WTC11 (cell line): Measurements from ENCODE around the gene EPHB3. TPM values are rescaled to one million over a fixed set of nuclear protein-coding genes. Genes with fewer than 3 reads are reported as not detected.
A peak's percentile ranks its signal among the peaks of the same experiment; 100 is the strongest.

Source experiments
- ATAC-seq: fragments of 200-7000 bp; cut with Tn5 transposase; 2 replicates; pipeline ENCODE4 v1.10.0; 2021; ENCODE audit warnings: mild to moderate bottlenecking, moderate library complexity
- CTCF ChIA-PET: fragments of 300-600 bp; sonication (Branson Sonifier 250); formaldehyde crosslinking; loops from one replicate; lab custom pipeline; 2021; ENCODE audit warnings: antibody characterized with exemption; lab: Charles Lee
- POLR2A ChIA-PET: fragments of 350-600 bp; sonication (Branson Sonifier 250); formaldehyde crosslinking; loops from one replicate; lab custom pipeline; 2021; ENCODE audit warnings: antibody characterized with exemption; lab: Charles Lee
- DNase-seq: peaks from one replicate; pipeline ENCODE4 v3.0.0; 2021; ENCODE audit warnings: low spot score
- H3K27ac Mint-ChIP-seq: 2 replicates; pipeline ENCODE4 v1.8.0; 2021; ENCODE audit warnings: mixed read lengths
- H3K27me3 Mint-ChIP-seq: 2 replicates; pipeline ENCODE4 v1.8.0; 2021; ENCODE audit warnings: low read depth, mild to moderate bottlenecking, moderate library complexity, mixed read lengths
- H3K36me3 Mint-ChIP-seq: 2 replicates; pipeline ENCODE4 v1.8.0; 2021; ENCODE audit warnings: mixed read lengths
- H3K4me1 Mint-ChIP-seq: 2 replicates; pipeline ENCODE4 v1.8.0; 2022; ENCODE audit warnings: mixed read lengths
- H3K4me3 Mint-ChIP-seq: 2 replicates; pipeline ENCODE4 v1.8.0; 2021; ENCODE audit warnings: mild to moderate bottlenecking, moderate library complexity, mixed read lengths
- H3K9me3 Mint-ChIP-seq: 2 replicates; pipeline ENCODE4 v1.8.0; 2021; ENCODE audit warnings: mixed read lengths
- ELF4 ChIP-seq: sonication (generic); formaldehyde crosslinking; IDR thresholded peaks from 2 replicates; pipeline ENCODE4 v1.8.1; 2022; ENCODE audit warnings: low read depth, mild to moderate bottlenecking, moderate library complexity, missing genetic modification reagents
- ERG ChIP-seq: fragments of 250-450 bp; sonication (Bioruptor Pico); IDR thresholded peaks from 2 replicates; pipeline ENCODE4 v1.8.0; 2021; ENCODE audit warnings: mild to moderate bottlenecking
- ETV6 ChIP-seq: sonication (generic); formaldehyde crosslinking; IDR thresholded peaks from 2 replicates; pipeline ENCODE4 v1.8.1; 2022; ENCODE audit warnings: mild to moderate bottlenecking, missing genetic modification reagents
- FOXP1 ChIP-seq: sonication (generic); formaldehyde crosslinking; IDR thresholded peaks from 2 replicates; pipeline ENCODE4 v1.8.0; 2022; ENCODE audit warnings: missing genetic modification reagents, mild to moderate bottlenecking, moderate library complexity, borderline replicate concordance
- GABPB1 ChIP-seq: sonication (generic); formaldehyde crosslinking; IDR thresholded peaks from 2 replicates; pipeline ENCODE4 v1.8.1; 2023; ENCODE audit warnings: mild to moderate bottlenecking, missing genetic modification reagents
- HMGXB4 ChIP-seq: sonication (generic); formaldehyde crosslinking; IDR thresholded peaks from 2 replicates; pipeline ENCODE4 v1.8.1; 2023; ENCODE audit warnings: mild to moderate bottlenecking, moderate library complexity, missing genetic modification reagents
- IRF1 ChIP-seq: sonication (generic); formaldehyde crosslinking; IDR thresholded peaks from 2 replicates; pipeline ENCODE4 v1.8.0; 2023; ENCODE audit warnings: missing genetic modification reagents
- NR2C2 ChIP-seq: sonication (generic); formaldehyde crosslinking; IDR thresholded peaks from 2 replicates; pipeline ENCODE4 v1.8.0; 2022; ENCODE audit warnings: mild to moderate bottlenecking, missing genetic modification reagents
- OVOL2 ChIP-seq: fragments of 250-450 bp; sonication (Bioruptor Pico); IDR thresholded peaks from 2 replicates; pipeline ENCODE4 v1.9.0; 2021; ENCODE audit warnings: mild to moderate bottlenecking, borderline replicate concordance
- PREB ChIP-seq: sonication (generic); formaldehyde crosslinking; IDR thresholded peaks from 2 replicates; pipeline ENCODE4 v1.8.1; 2022; ENCODE audit warnings: mild to moderate bottlenecking, missing genetic modification reagents, moderate library complexity, borderline replicate concordance
- SP1 ChIP-seq: sonication (generic); formaldehyde crosslinking; conservative IDR thresholded peaks from 2 replicates; pipeline ENCODE4 v1.8.1; 2022; ENCODE audit warnings: missing genetic modification reagents
- TEAD1 ChIP-seq: sonication (generic); formaldehyde crosslinking; IDR thresholded peaks from 2 replicates; pipeline ENCODE4 v1.8.0; 2022; ENCODE audit warnings: mild to moderate bottlenecking, missing genetic modification reagents
- TP53 ChIP-seq: sonication (generic); formaldehyde crosslinking; IDR thresholded peaks from 2 replicates; pipeline ENCODE4 v1.8.1; 2023; ENCODE audit warnings: mild to moderate bottlenecking, missing genetic modification reagents
- ZBTB43 ChIP-seq: sonication (generic); formaldehyde crosslinking; IDR thresholded peaks from 2 replicates; pipeline ENCODE4 v1.8.1; 2023; ENCODE audit warnings: mild to moderate bottlenecking, missing genetic modification reagents
- ZNF232 ChIP-seq: sonication (generic); formaldehyde crosslinking; IDR thresholded peaks from 2 replicates; pipeline ENCODE4 v1.8.0; 2022; ENCODE audit warnings: mild to moderate bottlenecking, missing genetic modification reagents
- ZNF317 ChIP-seq: sonication (generic); formaldehyde crosslinking; IDR thresholded peaks from 2 replicates; pipeline ENCODE4 v1.8.1; 2023; ENCODE audit warnings: low read depth, mild to moderate bottlenecking, moderate library complexity, missing genetic modification reagents, borderline replicate concordance
- ZNF671 ChIP-seq: fragments of 250-450 bp; sonication (Bioruptor Pico); IDR thresholded peaks from 2 replicates; pipeline ENCODE4 v1.8.0; 2021; ENCODE audit warnings: mild to moderate bottlenecking
- total RNA-seq: library from RNA; stranded (reverse); gene quantifications from 3 replicates; pipeline ENCODE4 v1.2.3, GENCODE V29; 2021
- TF ChIP-seq, protein P1 (sequence below): fragments of 250-450 bp; sonication (Bioruptor Pico); IDR thresholded peaks from 2 replicates; pipeline ENCODE4 v1.9.0; 2021; ENCODE audit warnings: mild to moderate bottlenecking
- TF ChIP-seq, protein P2 (sequence below): fragments of 250-450 bp; sonication (Bioruptor Pico); IDR thresholded peaks from 2 replicates; pipeline ENCODE4 v1.9.0; 2021; ENCODE audit warnings: mild to moderate bottlenecking, borderline replicate concordance
- TF ChIP-seq, protein P3 (sequence below): sonication (generic); formaldehyde crosslinking; IDR thresholded peaks from 2 replicates; pipeline ENCODE4 v1.8.1; 2022; ENCODE audit warnings: low read depth, mild to moderate bottlenecking, moderate library complexity, missing genetic modification reagents, borderline replicate concordance

EPHB3 gene
- total RNA-seq, 1 experiment from 2014 or later = 11.4 TPM

GRCh38 chr3:184524981-184525336 lies 36.6 kb upstream of the EPHB3 start (continued):
- TF ChIP-seq, protein P1, sequence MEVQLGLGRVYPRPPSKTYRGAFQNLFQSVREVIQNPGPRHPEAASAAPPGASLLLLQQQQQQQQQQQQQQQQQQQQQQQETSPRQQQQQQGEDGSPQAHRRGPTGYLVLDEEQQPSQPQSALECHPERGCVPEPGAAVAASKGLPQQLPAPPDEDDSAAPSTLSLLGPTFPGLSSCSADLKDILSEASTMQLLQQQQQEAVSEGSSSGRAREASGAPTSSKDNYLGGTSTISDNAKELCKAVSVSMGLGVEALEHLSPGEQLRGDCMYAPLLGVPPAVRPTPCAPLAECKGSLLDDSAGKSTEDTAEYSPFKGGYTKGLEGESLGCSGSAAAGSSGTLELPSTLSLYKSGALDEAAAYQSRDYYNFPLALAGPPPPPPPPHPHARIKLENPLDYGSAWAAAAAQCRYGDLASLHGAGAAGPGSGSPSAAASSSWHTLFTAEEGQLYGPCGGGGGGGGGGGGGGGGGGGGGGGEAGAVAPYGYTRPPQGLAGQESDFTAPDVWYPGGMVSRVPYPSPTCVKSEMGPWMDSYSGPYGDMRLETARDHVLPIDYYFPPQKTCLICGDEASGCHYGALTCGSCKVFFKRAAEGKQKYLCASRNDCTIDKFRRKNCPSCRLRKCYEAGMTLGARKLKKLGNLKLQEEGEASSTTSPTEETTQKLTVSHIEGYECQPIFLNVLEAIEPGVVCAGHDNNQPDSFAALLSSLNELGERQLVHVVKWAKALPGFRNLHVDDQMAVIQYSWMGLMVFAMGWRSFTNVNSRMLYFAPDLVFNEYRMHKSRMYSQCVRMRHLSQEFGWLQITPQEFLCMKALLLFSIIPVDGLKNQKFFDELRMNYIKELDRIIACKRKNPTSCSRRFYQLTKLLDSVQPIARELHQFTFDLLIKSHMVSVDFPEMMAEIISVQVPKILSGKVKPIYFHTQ (CRISPR knock-in tag) = no peak
- TF ChIP-seq NR2C2 (CRISPR knock-in tag) (no peak), ZNF232 (CRISPR knock-in tag) (no peak), GABPB1 (CRISPR knock-in tag) (no peak), TEAD1 (CRISPR knock-in tag) (no peak), ZNF317 (CRISPR knock-in tag) (no peak)
- TF ChIP-seq, protein P2, sequence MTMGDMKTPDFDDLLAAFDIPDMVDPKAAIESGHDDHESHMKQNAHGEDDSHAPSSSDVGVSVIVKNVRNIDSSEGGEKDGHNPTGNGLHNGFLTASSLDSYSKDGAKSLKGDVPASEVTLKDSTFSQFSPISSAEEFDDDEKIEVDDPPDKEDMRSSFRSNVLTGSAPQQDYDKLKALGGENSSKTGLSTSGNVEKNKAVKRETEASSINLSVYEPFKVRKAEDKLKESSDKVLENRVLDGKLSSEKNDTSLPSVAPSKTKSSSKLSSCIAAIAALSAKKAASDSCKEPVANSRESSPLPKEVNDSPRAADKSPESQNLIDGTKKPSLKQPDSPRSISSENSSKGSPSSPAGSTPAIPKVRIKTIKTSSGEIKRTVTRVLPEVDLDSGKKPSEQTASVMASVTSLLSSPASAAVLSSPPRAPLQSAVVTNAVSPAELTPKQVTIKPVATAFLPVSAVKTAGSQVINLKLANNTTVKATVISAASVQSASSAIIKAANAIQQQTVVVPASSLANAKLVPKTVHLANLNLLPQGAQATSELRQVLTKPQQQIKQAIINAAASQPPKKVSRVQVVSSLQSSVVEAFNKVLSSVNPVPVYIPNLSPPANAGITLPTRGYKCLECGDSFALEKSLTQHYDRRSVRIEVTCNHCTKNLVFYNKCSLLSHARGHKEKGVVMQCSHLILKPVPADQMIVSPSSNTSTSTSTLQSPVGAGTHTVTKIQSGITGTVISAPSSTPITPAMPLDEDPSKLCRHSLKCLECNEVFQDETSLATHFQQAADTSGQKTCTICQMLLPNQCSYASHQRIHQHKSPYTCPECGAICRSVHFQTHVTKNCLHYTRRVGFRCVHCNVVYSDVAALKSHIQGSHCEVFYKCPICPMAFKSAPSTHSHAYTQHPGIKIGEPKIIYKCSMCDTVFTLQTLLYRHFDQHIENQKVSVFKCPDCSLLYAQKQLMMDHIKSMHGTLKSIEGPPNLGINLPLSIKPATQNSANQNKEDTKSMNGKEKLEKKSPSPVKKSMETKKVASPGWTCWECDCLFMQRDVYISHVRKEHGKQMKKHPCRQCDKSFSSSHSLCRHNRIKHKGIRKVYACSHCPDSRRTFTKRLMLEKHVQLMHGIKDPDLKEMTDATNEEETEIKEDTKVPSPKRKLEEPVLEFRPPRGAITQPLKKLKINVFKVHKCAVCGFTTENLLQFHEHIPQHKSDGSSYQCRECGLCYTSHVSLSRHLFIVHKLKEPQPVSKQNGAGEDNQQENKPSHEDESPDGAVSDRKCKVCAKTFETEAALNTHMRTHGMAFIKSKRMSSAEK (CRISPR knock-in tag) = no peak
- TF ChIP-seq, protein P3, sequence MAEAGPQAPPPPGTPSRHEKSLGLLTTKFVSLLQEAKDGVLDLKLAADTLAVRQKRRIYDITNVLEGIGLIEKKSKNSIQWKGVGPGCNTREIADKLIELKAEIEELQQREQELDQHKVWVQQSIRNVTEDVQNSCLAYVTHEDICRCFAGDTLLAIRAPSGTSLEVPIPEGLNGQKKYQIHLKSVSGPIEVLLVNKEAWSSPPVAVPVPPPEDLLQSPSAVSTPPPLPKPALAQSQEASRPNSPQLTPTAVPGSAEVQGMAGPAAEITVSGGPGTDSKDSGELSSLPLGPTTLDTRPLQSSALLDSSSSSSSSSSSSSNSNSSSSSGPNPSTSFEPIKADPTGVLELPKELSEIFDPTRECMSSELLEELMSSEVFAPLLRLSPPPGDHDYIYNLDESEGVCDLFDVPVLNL = no peak

GRCh38 chr3:184525337-184526087 lies 36.1 kb upstream of the EPHB3 start:
- DNase-seq = peak; percentile 74
- Mint-ChIP-seq H3K4me1 (peaks cover 34% of the 10 kb centered on the region), H3K4me3 (peak overlapping the region; percentile 78), H3K9me3 (no peaks in the 10 kb centered on the region), H3K27me3 (peaks cover under 1% of the 10 kb centered on the region), H3K27ac (peak overlapping the region; percentile 93), H3K36me3 (no peaks in the 10 kb centered on the region)
- ChIA-PET POLR2A (interaction anchor here (0.6 to 2.2 kb wide), 8 partner anchors 12 to 1303 kb away, joined by 3 to 15 read pairs (median 3); partner anchors contain the start of genes CLCN2 and POLR2H), CTCF (interaction anchor here (0.6 to 3.1 kb wide), 24 partner anchors 12 to 808 kb away, joined by 3 to 55 read pairs (median 4); partner anchors contain the start of gene EPHB3)
- ATAC-seq = peak; percentile 82
- peak; percentile 53; the same call in 1 of the 2 replicates for TF ChIP-seq TP53 (CRISPR knock-in tag)
- TF ChIP-seq ZBTB43 = peak; percentile 86; the same call in 1 of the 2 replicates
- TF ChIP-seq ERG (CRISPR knock-in tag) = peak; percentile 82; the same call in 1 of the 2 replicates
- no peak for TF ChIP-seq ELF4 (CRISPR knock-in tag)
- TF ChIP-seq IRF1 = no peak
- no peak for TF ChIP-seq PREB (CRISPR knock-in tag)
- no peak for TF ChIP-seq ETV6 (CRISPR knock-in tag)
- TF ChIP-seq FOXP1 (CRISPR knock-in tag) = 0 out of 2 replicates have a peak, but pooled peaks have one; percentile 62
- no peak for TF ChIP-seq OVOL2 (CRISPR knock-in tag)
- TF ChIP-seq SP1 (CRISPR knock-in tag) = no peak
- 0 out of 2 replicates have a peak, but pooled peaks have one; percentile 51 for TF ChIP-seq HMGXB4 (CRISPR knock-in tag)
- peak; percentile 8 for TF ChIP-seq TEAD1 (CRISPR knock-in tag)
- no peak for TF ChIP-seq ZNF671 (CRISPR knock-in tag)
